HG02571 (cell line): ENCODE results near the gene EPB41.
"Not testable (repeated sequence)": the region's sequence is repeated elsewhere in the genome, so short reads cannot be mapped to it uniquely, and the experiment has no call there.

Source experiments
- ATAC-seq: cut with Tn5 transposase; IDR thresholded peaks from one replicate; pipeline ENCODE4 v1.9.1; 2021; ENCODE audit warnings: mild to moderate bottlenecking, moderate library complexity; ENCODE audit not compliant: unreplicated experiment

EPB41 gene

GRCh38 chr1:28926629-28927265 lies 12.4 kb downstream of the EPB41 start:
- ATAC-seq = peak; percentile 73

- no peak for ATAC-seq
Observed at GRCh38 chr1:28927266-28927647, 12.9 kb downstream of the EPB41 start.

GRCh38 chr1:28927648-28928313 lies 13.4 kb downstream of the EPB41 start:
- ATAC-seq = no peak

GRCh38 chr1:28928314-28928941 lies 14.1 kb downstream of the EPB41 start:
- no peak for ATAC-seq

- ATAC-seq = no peak
Observed at GRCh38 chr1:28933277-28933676, 18.9 kb downstream of the EPB41 start.

GRCh38 chr1:28933918-28934317 lies 19.5 kb downstream of the EPB41 start:
- no peak for ATAC-seq

GRCh38 chr1:28934676-28935075 lies 20.3 kb downstream of the EPB41 start:
- no peak for ATAC-seq

- no peak for ATAC-seq
Observed at GRCh38 chr1:28935293-28935692, 20.9 kb downstream of the EPB41 start.

- no peak for ATAC-seq
Observed at GRCh38 chr1:28936094-28936493, 21.7 kb downstream of the EPB41 start.

- ATAC-seq = no peak
Observed at GRCh38 chr1:28936528-28936927, 22.2 kb downstream of the EPB41 start.

- not testable (repeated sequence) for ATAC-seq
Observed at GRCh38 chr1:28943581-28943980, 29.2 kb downstream of the EPB41 start.

GRCh38 chr1:28950006-28950405 lies 35.6 kb downstream of the EPB41 start:
- ATAC-seq = no peak

GRCh38 chr1:28950449-28950848 lies 36.1 kb downstream of the EPB41 start:
- ATAC-seq = no peak

GRCh38 chr1:28954126-28954726 lies 39.9 kb downstream of the EPB41 start:
- no peak for ATAC-seq

- ATAC-seq = no peak
Observed at GRCh38 chr1:28956038-28956464, 41.7 kb downstream of the EPB41 start.

GRCh38 chr1:28962114-28962831 lies 47.9 kb downstream of the EPB41 start:
- not testable (repeated sequence) for ATAC-seq

GRCh38 chr1:28965271-28965870 lies 51.0 kb downstream of the EPB41 start:
- ATAC-seq = no peak

- ATAC-seq = no peak
Observed at GRCh38 chr1:28966617-28967016, 52.2 kb downstream of the EPB41 start.

- ATAC-seq = no peak
Observed at GRCh38 chr1:28971980-28972771, 57.8 kb downstream of the EPB41 start.
